ENCODE results near the gene ACOT8. TPM values are rescaled to one million over a fixed set of nuclear protein-coding genes. Genes with fewer than 3 reads are reported as not detected.

The ACOT8 gene
- total and polyA plus RNA-seq, 9 of the 15 experiments (the other 6 are each of a cell fraction or from before 2014, with no cell fraction given): 8.2 to 46.7 (median 20.7) TPM

DNA sequence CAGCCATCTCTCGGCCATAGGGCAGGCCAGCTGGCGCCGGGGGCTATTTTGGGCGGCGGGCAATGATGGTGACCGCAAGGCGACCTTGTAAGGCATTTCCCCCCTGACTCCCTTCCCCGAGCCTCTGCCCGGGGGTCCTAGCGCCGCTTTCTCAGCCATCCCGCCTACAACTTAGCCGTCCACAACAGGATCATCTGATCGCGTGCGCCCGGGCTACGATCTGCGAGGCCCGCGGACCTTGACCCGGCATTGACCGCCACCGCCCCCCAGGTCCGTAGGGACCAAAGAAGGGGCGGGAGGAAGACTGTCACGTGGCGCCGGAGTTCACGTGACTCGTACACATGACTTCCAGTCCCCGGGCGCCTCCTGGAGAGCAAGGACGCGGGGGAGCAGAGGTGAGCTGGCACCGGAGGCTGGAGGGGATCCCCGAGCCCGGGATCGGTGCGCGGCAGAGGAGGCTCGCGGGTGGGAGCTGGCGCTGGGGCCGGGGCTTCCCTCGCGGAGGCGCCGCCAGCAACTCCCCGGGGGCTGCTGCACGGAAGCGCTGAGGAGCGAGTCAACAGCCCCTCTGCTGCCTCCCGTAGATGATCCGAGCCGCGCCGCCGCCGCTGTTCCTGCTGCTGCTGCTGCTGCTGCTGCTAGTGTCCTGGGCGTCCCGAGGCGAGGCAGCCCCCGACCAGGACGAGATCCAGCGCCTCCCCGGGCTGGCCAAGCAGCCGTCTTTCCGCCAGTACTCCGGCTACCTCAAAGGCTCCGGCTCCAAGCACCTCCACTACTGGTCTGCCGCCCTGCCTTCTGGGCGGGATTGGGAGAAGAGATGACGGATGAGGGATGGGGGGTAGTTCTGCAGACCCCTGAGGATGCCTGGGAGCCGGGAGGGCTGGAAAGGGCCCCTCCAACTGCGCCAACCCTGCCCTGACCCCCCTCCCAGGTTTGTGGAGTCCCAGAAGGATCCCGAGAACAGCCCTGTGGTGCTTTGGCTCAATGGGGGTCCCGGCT lies 34.1 kb upstream of the ACOT8 start, which contains the start of the genes CTSA and NEURL2 (continued):
- TF ChIP-seq ETV5 (CRISPR knock-in tag; IDR thresholded peaks at IDR 0.05; ENCODE audit: low read depth) (peak; percentile 48; the same call in 1 of the 2 replicates), HNRNPL (IDR thresholded peaks at IDR 0.05; ENCODE audit: low read depth, low read length) (no peak), DDX20 (tag; IDR thresholded peaks at IDR 0.05; ENCODE audit: low read depth) (no peak), MAFF (IDR thresholded peaks at IDR 0.05; ENCODE audit: low read length) (no peak), MEIS2 (IDR thresholded peaks at IDR 0.05; ENCODE audit: partially characterized antibody) (no peak), SMAD2 (IDR thresholded peaks at IDR 0.05; ENCODE audit: low read depth, low read length) (no peak), ZBTB17 (CRISPR knock-in tag; IDR thresholded peaks at IDR 0.05) (peak; percentile 63), PTRF (tag; IDR thresholded peaks at IDR 0.05) (no peak), BRCA1 (IDR thresholded peaks at IDR 0.05) (no peak), BRCA1 (CRISPR knock-in tag; IDR thresholded peaks at IDR 0.05) (no peak), MTF1 (CRISPR knock-in tag; IDR thresholded peaks at IDR 0.05; ENCODE audit: borderline replicate concordance) (no peak), ZNF146 (CRISPR knock-in tag; IDR thresholded peaks at IDR 0.05; ENCODE audit: unreplicated experiment) (no peak), ZZZ3 (IDR thresholded peaks at IDR 0.05) (peak; percentile 49; the same call in 1 of the 2 replicates), MEF2D (tag; conservative IDR thresholded peaks at IDR 0.05; ENCODE audit: low read depth) (peak; percentile 42; the same call in 1 of the 2 replicates), EP300 (IDR thresholded peaks at IDR 0.05; ENCODE audit: low read length) (peak; percentile 42; the same call in 1 of the 2 replicates), ZNF79 (CRISPR knock-in tag; IDR thresholded peaks at IDR 0.05; ENCODE audit: low read depth) (no peak), ZNF778 (CRISPR knock-in tag; IDR thresholded peaks at IDR 0.05) (no peak)
- TF ChIP-seq, protein P1, sequence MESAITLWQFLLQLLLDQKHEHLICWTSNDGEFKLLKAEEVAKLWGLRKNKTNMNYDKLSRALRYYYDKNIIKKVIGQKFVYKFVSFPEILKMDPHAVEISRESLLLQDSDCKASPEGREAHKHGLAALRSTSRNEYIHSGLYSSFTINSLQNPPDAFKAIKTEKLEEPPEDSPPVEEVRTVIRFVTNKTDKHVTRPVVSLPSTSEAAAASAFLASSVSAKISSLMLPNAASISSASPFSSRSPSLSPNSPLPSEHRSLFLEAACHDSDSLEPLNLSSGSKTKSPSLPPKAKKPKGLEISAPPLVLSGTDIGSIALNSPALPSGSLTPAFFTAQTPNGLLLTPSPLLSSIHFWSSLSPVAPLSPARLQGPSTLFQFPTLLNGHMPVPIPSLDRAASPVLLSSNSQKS (CRISPR knock-in tag; IDR thresholded peaks at IDR 0.05): no peak
- TF ChIP-seq, protein P2, sequence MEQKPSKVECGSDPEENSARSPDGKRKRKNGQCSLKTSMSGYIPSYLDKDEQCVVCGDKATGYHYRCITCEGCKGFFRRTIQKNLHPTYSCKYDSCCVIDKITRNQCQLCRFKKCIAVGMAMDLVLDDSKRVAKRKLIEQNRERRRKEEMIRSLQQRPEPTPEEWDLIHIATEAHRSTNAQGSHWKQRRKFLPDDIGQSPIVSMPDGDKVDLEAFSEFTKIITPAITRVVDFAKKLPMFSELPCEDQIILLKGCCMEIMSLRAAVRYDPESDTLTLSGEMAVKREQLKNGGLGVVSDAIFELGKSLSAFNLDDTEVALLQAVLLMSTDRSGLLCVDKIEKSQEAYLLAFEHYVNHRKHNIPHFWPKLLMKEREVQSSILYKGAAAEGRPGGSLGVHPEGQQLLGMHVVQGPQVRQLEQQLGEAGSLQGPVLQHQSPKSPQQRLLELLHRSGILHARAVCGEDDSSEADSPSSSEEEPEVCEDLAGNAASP (IDR thresholded peaks at IDR 0.05): no peak
- TF ChIP-seq, protein P3, sequence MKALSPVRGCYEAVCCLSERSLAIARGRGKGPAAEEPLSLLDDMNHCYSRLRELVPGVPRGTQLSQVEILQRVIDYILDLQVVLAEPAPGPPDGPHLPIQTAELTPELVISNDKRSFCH (CRISPR knock-in tag; IDR thresholded peaks at IDR 0.05): no peak
- TF ChIP-seq, protein P3 (tag; IDR thresholded peaks at IDR 0.05): peak; percentile 59; the same call in 1 of the 2 replicates
- TF ChIP-seq, protein P4, sequence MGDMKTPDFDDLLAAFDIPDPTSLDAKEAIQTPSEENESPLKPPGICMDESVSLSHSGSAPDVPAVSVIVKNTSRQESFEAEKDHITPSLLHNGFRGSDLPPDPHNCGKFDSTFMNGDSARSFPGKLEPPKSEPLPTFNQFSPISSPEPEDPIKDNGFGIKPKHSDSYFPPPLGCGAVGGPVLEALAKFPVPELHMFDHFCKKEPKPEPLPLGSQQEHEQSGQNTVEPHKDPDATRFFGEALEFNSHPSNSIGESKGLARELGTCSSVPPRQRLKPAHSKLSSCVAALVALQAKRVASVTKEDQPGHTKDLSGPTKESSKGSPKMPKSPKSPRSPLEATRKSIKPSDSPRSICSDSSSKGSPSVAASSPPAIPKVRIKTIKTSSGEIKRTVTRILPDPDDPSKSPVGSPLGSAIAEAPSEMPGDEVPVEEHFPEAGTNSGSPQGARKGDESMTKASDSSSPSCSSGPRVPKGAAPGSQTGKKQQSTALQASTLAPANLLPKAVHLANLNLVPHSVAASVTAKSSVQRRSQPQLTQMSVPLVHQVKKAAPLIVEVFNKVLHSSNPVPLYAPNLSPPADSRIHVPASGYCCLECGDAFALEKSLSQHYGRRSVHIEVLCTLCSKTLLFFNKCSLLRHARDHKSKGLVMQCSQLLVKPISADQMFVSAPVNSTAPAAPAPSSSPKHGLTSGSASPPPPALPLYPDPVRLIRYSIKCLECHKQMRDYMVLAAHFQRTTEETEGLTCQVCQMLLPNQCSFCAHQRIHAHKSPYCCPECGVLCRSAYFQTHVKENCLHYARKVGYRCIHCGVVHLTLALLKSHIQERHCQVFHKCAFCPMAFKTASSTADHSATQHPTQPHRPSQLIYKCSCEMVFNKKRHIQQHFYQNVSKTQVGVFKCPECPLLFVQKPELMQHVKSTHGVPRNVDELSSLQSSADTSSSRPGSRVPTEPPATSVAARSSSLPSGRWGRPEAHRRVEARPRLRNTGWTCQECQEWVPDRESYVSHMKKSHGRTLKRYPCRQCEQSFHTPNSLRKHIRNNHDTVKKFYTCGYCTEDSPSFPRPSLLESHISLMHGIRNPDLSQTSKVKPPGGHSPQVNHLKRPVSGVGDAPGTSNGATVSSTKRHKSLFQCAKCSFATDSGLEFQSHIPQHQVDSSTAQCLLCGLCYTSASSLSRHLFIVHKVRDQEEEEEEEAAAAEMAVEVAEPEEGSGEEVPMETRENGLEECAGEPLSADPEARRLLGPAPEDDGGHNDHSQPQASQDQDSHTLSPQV (IDR thresholded peaks at IDR 0.05): peak; percentile 75

All from K562 (cell line).